GM12892 (cell line): Measurements from ENCODE around the gene APOD.
"Not testable (repeated sequence)": the region's sequence is repeated elsewhere in the genome, so short reads cannot be mapped to it uniquely, and the experiment has no call there.

Experiments used
- POLR2A ChIP-seq: IDR thresholded peaks from 2 replicates; pipeline ENCODE4 v1.6.1; 2011; ENCODE audit warnings: low read depth, low read length, control low read depth
- POLR2AphosphoS5 ChIP-seq: IDR thresholded peaks from 2 replicates; pipeline ENCODE4 v1.6.1; 2011; ENCODE audit warnings: low read depth, low read length, control low read depth
- TAF1 ChIP-seq: IDR thresholded peaks from 2 replicates; pipeline ENCODE4 v1.6.1; 2011; ENCODE audit warnings: low read depth, mild to moderate bottlenecking, control low read depth, low read length, borderline replicate concordance

DNA sequence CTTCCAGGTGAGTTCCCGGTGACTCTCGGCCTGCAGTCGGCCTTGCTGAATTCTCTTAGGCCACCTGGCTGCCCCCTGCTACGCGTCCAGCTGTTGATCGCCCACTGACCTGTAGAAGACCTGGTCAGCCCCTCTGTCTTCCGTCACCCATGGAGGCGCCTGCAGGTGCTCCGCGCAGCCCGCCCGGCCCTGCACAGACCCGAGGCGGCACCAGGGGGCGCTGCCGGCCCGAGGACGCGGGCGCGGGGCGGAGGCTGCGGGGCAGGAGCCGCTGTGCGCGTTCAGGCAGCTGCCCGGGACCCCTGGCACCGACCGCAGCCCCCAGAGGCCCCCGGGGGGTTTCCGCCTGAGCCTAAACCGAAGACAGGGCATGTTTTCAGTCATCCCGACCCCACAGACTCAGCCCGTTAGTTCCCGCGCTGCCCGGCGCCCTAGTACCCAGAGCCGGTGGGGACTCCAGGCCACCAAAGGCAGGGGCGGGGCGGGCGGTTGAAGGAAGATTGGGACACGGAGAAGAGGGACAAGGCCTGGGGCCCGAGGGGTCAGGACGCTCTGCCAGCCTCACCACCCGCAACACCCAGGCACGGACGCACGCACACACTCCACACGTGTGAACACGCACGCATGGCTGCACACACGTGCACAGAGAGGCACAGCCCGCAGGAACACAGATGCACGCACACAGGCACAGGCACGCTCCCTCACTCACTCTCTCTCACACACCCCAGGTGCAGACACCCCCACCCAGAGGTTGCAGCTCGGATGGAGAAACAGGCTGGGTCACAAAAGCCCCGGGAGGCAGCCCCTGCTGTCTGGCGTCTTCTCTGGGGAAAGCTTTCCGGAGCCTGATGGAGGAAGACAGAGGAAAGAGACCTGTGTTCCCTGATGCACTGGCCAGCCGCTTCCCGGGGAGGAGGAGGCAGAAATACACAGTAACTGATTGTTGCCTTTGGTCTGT, 41.1 kb upstream of the APOD start:
- TF ChIP-seq POLR2AphosphoS5, POLR2A, TAF1: not testable (repeated sequence)
